Fibroblast of lung (primary cell): ENCODE results near the gene SNRK.

Experiments used
- EZH2 ChIP-seq: IDR thresholded peaks from 2 replicates; pipeline ENCODE4 v1.5.1; 2012; ENCODE audit warnings: low read length, control low read depth, mild to moderate bottlenecking; ENCODE audit errors: missing control alignments
- TF ChIP-seq, protein P1 (sequence below), 2 donors: IDR thresholded peaks in 1 of 2; conservative IDR thresholded peaks in 1 of 2; 1 replicate in 1 of 2; 2 replicates in 1 of 2; pipeline ENCODE4 v1.5.1; 2011 to 2012; ENCODE audit warnings: low read length in 2 of 2, control low read depth in 1 of 2, inconsistent platforms in 1 of 2, low read depth in 1 of 2, mild to moderate bottlenecking in 1 of 2

GRCh38 chr3:43254125-43254524 is 32.2 kb upstream of the SNRK start:
- TF ChIP-seq, protein P1, sequence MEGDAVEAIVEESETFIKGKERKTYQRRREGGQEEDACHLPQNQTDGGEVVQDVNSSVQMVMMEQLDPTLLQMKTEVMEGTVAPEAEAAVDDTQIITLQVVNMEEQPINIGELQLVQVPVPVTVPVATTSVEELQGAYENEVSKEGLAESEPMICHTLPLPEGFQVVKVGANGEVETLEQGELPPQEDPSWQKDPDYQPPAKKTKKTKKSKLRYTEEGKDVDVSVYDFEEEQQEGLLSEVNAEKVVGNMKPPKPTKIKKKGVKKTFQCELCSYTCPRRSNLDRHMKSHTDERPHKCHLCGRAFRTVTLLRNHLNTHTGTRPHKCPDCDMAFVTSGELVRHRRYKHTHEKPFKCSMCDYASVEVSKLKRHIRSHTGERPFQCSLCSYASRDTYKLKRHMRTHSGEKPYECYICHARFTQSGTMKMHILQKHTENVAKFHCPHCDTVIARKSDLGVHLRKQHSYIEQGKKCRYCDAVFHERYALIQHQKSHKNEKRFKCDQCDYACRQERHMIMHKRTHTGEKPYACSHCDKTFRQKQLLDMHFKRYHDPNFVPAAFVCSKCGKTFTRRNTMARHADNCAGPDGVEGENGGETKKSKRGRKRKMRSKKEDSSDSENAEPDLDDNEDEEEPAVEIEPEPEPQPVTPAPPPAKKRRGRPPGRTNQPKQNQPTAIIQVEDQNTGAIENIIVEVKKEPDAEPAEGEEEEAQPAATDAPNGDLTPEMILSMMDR (conservative IDR thresholded peaks at IDR 0.05 in 1 of 2, IDR thresholded peaks at IDR 0.05 in 1 of 2; ENCODE audit: low read depth in 1 of 2, low read length in 2 of 2), result no peak
- no peak for TF ChIP-seq EZH2
